GM18909 (cell line): ENCODE measurements around the gene INA.

Experiments
- ATAC-seq: cut with Tn5 transposase; IDR thresholded peaks from one replicate; pipeline ENCODE4 v1.9.1; 2021; ENCODE audit warnings: mild to moderate bottlenecking; ENCODE audit not compliant: unreplicated experiment, poor library complexity

The INA gene

DNA sequence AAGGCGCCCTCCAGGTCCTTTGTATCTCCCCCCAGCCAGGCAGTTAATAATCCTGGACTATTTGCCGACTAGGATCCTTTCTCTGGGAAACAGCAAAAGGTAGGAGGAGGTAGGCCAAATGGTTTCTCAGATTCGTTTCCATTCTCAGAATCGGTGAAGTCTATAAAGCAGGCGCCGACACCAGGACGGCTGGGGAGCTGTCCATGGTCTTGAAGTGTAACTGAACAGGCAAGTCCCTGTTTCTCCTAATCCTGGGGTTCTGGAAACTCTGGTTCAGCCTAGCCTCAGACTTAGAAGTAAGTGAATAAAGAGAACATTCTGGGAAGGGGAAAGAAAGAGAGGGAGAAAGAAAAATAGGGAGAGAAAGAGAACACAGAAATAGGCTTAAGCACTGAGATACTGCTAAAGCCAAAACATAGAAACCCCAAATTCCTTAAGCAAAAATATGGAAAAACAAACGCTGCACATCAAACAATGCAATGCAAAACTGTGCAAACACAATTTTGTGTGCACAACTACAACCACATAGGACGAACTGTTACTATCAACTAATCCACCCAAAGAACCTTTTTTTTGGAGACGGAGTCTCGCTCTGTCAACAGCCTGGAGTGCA, 11.1 kb upstream of the INA start:
- no peak for ATAC-seq

DNA sequence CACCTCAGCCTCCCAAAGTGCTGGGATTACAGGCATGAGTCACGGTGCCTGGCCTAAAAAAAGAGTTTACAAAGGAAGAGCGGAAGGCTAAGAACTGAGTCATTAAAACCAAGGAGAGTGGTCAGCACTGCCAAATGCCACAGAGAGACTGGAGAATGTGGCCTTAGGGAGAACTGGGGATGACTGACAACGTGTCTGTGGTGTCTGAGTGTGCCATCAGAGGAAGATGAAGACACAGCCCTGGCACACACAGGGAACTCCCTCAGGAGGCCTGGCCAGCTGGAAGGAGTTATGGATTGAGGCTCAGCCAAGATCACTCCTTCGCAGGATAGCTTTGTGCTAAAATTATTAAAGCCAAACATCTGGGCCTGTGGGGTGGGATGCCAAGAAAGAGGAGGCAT, 3.9 kb upstream of the INA start:
- ATAC-seq: no peak

DNA sequence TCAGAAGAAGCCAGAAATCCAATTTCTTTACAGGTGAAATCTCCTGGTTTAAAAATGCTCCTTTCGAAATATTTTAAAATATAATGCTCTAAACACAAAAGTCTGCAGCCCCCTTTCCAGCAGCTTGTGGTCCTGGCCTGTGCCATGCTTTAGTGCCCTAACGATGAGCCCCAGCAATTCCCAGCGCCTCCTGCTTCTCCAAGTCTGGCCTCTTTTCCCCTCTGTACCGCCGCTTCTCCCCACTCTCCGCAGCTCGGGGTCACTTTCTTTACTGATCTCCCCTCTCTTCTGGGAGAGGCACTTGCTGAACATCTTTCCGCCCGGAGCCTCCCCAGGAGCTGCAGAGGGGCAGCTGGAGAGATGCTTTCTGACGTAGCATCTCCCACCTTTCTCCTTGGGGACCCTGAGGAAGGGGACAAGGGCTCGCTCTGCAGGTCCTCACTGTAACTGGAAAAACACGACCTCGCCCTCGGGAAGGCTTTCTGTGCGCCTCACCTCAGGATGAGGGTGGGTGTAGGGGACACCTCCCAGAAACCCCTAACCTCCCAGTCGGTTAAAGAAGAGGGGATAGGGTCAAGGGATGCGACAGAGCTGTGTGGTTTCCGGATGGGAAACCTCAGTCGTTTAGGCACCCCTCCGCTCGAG, 565 bp upstream of the INA start:
- ATAC-seq: no peak

DNA sequence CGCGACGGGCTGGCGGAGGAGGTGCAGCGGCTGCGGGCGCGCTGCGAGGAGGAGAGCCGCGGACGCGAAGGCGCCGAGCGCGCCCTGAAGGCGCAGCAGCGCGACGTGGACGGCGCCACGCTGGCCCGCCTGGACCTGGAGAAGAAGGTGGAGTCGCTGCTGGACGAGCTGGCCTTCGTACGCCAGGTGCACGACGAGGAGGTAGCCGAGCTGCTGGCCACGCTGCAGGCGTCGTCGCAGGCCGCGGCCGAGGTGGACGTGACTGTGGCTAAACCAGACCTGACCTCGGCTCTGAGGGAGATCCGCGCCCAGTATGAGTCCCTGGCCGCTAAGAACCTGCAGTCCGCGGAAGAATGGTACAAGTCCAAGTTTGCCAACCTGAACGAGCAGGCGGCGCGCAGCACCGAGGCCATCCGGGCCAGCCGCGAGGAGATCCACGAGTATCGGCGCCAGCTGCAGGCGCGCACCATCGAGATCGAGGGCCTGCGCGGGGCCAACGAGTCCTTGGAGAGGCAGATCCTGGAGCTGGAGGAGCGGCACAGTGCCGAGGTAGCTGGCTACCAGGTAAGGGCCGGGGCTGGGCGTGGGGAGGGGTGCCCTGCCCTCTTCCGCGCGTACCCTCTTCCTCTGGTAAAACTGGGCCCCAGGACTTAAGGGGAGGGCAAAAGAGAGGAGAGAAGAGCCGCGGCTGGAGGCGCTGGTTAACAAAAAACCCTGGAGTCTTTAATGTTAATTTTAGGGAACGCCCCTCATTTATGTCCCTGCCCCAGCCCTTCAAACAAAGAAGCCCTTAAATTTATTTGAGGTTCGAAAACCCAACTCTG, 987 bp downstream of the INA start:
- ATAC-seq: no peak

DNA sequence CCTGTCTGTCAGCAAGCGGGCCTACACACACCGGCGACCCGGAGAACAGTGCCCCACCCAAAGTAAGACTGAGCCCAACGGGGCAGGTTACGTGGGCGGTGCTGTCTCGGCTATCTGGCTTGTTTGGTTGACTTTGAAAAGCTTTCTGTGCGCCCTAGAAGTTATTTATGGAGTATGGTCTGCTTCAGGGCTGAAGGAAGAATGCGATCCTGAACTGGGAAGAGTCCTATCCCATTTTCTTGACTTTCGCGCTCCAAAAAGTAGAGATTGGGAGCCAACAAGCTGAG, 1.5 kb downstream of the INA start:
- ATAC-seq: no peak

DNA sequence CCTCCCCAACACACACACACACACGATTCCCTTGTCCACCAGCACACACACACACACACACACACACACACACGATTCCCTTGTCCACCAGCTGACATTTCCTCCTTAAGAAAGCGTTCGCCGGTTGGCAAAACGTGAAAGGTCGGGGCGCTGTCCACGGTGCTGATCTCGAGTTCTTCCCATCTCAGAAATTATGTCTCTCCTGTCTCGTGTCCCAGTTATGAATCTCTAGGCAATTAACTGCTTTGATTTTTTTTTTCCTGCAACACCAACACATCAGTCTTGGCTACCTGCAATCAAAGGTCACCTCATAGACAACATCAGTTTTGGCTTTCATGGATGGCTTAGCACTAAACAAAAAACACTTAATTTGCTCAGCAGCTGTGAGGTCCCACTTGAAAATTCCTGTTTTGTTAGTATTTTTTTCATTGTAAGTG, 1.9 kb downstream of the INA start:
- no peak for ATAC-seq

DNA sequence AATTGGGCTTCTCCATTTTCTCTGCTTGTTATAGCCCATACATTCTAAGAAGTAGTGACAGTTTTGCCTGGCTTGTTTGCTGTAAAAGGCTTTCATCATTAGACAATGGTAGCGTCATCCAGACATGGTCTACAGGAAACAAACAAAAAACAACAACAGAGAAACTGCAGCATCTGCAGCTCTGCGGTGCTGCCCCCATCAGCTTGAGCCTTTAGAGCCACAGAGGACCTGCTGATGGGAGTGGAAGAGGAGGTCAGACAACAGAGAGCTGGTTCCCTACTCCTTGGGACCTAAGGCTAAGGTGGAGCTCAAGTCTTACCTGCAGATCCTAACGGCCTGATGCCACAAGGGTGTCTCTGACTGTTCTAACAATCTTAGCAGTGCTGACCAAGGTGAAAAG, 3.1 kb downstream of the INA start:
- no peak for ATAC-seq

DNA sequence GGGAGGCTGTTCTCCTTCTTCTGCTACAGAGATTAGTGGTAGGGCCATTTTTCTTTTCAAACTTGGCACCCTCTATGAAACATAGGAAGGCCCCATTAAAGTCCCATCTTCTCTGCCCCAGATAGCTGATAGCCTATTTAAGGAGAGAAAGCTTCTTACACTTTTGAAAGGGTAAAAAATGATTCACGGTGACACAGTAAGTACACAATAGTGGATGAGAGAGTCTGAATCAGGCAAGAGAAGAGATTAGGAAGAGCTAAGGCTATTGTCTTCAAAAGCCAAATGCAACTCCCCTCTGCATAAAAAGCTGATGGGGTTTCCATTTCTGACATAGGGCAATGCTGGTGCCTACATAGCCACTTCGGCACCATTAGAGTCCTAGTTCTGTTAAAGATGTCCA, 3.6 kb downstream of the INA start:
- ATAC-seq: no peak

DNA sequence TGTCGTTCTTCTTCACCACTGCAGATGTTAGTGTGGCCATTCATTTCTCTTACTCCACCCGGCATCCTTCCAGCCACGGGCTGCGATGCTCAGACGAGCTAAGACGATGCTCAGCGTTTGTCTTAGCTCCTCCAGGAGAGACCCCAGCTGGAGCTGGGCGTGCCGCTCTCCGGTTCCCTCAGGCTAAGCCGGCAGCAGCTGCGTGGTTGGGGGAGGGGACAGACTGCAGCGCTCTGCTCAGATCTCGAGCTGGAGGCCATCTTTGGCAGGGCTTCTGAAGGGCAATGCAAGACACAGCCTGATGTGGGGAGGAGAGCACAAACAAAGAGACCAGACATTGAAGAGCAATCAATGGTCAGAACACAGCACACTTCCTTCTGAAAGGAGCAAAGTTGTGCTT, 4.8 kb downstream of the INA start:
- no peak for ATAC-seq

DNA sequence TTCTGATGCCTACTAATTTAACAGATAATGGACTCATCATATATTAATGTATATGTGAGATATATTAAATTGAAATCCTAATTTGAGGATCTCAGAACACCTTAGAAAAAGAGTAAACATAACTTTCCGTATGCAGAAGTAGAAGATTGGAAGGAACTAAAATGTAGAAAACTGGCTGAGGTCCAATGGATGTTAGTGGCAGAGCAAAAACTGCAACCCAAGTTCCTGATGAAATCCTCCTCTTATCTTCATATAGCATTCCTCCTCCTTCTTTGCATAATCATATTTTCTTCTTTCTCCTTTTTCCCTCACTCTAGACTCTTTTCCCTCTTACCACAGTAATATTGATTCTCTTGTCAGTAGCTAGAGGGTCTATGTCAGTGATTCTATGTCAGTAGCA, 6.0 kb downstream of the INA start:
- no peak for ATAC-seq

DNA sequence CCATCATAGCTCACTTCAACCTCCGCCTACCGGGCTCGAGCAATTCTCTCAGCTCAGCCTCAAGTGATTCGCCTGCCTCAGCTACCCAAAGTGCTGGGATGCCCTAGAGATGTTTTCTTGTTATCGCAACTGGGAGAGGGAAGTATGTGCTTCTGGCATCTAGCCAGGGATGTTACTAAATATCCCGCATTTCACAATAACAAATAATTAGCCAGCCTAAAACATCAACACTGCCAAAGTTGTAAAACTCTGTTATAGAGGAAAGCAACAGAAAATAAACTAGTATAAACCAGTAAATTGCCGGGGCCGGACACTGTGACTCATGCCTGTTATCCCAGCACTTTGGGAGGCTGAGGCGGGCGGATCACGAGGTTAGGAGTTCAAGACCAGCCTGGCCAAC, 7.2 kb downstream of the INA start:
- no peak for ATAC-seq

DNA sequence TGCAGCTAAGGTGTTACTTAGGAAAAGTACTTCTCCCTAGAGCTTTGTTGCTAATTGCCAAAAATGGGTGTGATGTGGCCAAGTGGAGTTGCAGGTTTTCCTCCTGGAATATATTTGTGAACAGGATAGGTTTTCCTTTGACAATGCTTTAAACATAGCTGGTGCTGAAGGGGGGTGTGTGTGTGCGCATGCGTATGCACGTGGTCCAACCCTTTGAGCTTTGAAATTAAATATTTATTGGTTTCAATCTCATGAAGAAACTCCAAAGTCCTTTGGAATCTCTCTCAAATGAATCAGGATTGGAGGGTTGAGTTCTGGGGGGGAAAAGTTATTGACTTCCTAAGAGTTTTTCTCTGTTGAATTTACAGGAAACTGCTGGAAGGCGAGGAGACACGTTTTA, 11.1 kb downstream of the INA start:
- ATAC-seq: no peak

DNA sequence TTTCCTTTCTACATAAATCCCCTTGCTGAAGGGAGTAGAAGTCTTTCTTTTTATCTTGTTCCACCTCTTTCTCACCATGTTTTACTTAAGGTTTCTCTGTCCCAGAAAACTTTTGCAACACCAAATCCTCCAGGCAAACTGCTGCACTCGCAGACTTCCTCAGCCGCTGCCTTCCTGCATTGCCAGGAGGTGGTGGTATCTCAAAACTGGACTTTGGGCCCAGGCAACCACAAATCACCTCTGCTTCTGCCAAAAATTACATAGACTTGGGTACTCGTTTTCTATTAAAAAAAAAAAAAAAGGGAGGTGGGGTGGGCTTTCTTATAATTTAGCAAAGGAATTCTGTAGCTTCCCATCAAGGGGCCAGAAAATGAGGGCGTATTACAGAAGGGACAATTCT, 14.7 kb downstream of the INA start:
- ATAC-seq: no peak

DNA sequence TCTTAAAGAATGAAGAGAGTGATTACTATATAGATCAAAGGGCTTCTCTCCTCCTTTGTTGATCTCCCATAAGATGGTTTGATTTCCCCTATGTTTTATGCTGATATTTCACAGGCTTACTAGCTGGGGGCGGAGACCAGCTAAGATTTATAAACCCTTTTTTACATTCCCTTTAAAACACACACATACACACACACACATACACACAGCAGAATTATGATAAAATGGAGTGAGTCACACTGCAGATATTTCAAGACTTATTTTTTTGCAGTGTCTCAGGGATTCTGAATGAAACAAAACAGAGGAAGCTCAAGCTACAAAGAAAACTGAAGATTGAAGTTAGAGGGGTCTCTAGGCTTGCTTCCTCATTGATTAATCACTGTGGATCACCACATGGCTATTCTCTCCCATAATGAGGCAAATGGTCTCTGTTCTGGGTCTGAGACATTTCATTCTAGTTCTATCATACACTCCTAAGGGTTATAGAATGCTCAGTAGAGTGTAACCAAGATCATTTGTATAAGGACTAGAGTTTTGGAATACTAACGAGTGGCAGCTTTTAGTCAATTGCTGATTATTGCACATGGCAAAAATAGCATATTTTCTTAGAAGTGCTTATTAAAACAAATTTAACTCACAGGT, 18.6 kb downstream of the INA start:
- no peak for ATAC-seq

DNA sequence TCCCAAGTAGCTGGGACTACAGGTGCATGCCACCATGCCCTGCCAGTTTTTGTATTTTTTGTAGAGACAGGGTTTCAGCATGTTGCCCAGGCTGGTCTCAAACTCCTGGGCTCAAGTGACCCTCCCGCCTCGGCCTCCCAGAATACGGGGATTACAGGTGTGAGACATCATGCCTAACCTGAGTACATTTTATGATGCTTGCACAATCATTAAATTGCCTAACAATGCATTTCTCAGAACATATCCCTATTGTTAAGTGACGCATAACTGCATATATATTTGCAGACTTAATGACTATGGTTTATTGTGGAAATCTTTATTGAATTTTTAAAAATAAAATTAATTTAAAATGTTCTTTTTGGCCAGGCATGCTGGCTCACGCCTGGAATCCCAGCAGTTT, 30.7 kb downstream of the INA start:
- no peak for ATAC-seq

DNA sequence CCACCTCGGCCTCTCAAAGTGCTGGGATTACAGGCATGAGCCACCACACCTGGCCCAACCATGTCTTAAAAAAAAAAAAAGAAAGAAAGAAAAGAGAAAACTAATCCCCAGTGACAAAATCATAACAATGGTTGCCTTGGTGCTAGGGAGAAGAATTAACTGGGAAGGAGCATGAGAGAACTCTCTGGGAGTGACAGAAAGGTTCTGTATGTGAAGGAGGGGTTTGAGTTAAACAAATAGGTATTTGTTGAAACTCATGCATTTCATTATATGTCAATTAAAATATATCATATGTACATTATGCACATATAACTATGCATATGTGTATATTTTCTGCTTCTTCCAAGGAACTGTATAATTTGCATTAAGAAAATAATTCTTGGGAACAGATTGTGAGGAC, 33.3 kb downstream of the INA start:
- ATAC-seq: no peak

DNA sequence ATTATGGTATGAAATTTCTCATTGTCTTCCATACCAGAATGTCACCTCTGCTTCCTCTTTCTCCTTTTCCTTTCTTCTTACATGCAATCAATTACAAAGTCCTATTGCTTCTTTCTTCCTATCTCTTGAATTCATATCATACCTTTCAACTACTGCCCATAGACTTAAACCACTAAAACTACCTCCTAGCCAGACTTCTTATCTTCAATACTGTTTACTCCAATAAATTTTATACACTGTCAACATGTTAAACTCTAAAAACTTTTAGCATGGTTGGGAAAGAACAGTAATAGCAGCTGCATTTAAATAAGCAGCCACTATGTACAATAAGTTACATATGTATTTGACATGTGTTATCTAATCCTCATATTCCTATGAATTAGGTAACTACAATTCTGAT, 39.1 kb downstream of the INA start:
- no peak for ATAC-seq

DNA sequence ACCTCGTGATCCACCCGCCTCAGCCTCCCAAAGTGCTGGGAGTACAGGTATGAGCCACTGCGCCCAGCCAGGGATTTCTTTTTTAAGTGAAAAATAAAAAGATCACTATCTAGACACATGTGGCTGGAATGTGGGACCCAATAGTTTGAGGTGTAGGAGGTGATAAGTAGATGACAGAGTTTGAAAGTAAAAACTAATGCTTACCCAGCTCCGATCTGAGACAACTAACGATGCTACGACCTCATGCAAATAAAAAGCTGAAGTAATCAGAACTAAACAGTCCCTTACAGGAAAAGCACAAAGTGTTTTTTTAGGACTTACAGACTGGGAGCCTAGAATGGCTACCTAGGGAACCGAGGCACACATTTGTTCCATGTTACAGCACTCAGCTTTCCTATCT, 51.0 kb downstream of the INA start:
- ATAC-seq: no peak

DNA sequence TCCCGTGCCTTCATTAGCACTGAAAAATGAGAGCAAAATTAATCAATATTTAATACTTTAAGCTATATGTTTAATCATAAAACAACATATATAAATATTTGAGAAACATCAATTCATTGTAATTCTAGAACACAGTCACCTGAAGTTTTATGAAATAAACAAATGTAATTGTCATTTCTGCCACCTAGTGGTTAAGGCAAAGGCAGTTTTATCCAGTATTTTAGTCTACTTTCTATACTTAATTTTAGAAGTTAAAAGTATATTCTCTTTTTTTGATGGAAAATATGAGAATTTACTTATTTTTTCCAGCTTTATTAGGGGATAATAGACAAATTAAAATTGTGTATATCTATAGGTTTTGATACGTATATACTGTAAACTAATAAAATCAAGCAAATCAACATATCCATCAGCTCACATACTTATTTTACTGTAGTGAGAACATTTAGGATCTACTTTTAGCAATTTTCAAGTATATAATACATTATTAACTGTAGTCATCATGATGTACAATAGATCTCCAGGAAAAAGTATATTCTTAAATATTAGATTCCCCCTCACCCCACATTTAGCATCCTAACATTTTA, 57.1 kb downstream of the INA start:
- no peak for ATAC-seq

DNA sequence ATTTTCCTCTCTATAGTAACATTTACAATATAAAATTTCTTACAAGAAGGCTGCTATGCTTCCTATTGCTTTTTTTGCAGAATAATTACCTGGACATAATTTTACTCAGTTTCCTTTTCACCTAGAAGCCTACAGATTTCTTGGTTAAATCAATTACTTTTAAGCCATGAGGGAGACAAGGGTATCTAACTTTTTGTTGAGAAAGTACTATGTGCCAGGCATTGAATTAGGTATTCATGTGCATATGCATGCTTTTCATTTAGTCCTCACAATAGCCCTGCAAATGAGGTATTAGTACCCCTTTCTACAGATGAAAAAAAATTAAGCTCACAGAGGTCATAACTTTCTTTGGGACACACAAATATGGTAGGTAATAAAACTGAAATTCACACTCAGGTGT, 57.6 kb downstream of the INA start:
- no peak for ATAC-seq

DNA sequence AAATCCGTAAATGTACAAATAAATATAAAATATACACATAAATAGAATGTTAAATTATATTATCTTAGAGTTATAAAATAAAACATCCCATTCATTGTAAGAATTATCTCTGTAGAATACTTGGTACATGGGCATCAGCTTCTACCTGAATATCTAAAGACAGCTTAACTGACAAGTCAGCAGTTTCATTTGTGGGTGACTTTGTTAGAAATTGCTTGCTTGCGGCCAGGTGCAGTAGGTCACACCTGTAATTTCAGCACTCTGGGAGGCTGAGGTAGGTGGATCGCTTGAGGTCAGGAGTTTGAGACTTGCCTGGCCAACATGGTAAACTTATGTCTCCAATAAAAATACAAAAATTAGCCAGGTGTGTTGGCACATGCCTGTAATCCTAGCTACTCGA, 59.4 kb downstream of the INA start:
- ATAC-seq: no peak
